Activated T-helper 9 cell treated with anti-CD3 and anti-CD28 coated beads, Interleukin-2, amount 50 U/mL, for 16 hours (primary cell): ENCODE data around the gene ELOVL7.
"Not testable (repeated sequence)": the region's sequence is repeated elsewhere in the genome, so short reads cannot be mapped to it uniquely, and the experiment has no call there.

Experiments used
- DNase-seq: peaks from one replicate; pipeline ENCODE4 v3.0.0-alpha.2; 2020; ENCODE audit warnings: low read depth

ELOVL7 gene

DNA sequence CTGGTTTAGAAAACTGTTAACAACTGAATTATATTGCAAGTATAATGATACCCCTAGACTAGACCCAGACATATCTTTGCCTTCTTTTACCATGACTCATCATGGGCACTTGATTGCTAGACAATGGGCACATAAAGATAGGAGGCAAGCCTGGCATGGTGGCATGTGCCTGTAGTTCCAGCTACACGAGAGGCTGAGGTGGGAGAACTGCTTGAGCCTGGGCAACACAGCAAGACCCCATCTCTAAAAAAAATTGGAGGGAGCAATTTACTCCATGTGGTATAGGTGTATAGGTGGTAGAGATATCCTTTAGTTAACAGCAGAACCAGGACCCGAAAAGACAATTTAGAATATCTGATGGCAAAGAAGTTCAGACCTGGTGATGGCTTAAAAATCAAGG is 51.6 kb downstream of the ELOVL7 start:
- no peak for DNase-seq

DNA sequence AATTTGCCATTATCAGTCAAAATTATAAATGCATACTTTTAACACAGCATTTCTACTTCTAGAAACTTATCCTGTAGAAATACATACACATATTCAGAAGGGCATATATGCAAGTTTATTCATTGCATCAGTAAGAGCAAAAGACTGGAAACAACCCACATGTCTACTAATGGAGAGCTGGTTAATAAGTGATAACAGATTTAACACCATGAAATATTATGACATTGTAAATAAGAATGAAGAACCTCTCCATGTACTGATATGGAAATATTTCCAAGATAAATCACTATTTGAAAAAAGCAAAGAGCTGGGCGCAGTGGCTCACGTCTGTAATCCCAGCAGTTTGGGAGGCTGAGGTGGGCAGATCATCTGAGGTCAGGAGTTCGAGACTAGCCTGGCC is 54.5 kb downstream of the ELOVL7 start:
- DNase-seq = no peak

DNA sequence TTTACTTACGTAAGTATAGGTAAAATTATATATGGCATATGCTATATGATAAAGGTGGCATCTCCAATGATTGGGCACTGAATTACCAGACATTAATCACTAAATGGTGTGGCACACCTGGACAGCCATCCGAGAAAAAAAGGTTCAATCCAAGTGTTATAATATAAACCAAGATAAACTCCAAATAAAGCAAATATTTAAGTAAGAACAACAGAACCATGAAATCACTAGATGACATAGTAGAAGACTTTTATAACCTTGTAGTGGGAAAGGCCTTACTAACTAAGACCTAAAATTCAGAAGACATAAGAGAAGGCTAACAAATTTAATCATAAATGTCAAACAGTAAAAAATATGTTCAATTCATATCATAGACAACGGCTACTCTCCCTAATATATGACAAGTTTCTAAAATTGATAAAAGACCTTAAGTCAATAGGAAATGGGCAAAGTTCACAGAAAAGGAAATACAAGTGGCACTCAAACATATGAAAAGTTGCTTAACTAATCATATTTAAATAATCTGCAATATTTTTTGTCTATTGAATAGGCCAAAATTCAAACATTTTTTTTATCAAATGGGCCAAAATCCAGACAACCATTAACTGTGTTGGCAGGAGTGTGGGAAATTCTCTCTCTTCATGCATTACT is 55.1 kb downstream of the ELOVL7 start:
- DNase-seq = no peak

DNA sequence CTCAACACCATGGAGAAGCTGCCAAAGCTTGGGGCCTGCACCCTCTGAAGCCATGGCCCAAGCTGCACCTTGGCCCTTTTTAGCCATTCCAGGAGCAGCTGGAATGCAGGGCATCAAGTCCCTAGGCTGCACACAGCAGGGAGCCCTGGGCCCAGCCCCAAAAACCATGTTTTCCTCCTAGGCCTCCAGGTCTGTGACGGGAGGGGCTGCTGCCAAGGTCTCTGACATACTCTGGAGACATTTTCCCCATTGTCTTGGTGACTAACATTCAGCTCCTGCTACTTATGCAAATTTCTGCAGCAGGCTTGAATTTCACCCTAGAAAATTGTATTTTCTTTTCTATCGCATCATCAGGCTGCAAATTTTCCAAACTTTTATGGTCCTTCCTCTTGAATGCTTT is 64.6 kb downstream of the ELOVL7 start:
- no peak for DNase-seq

DNA sequence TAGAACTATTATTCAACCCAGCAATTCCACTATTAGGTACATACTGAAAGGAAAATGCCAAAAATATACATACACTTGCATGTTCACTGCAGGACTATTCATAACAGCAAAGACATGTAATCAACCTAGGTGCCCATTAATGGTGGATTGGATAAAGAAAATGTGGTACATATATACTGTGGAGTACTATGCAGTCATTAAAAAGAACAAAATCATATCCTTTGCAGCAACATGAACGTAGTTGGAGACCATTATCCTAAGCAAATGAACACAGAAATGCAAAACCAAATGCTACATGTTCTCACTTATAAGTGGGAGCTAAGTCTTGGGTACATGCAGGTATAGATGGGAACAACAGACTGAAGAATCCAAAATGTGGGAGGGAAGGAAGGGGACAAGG is 67.7 kb downstream of the ELOVL7 start:
- DNase-seq = no peak

DNA sequence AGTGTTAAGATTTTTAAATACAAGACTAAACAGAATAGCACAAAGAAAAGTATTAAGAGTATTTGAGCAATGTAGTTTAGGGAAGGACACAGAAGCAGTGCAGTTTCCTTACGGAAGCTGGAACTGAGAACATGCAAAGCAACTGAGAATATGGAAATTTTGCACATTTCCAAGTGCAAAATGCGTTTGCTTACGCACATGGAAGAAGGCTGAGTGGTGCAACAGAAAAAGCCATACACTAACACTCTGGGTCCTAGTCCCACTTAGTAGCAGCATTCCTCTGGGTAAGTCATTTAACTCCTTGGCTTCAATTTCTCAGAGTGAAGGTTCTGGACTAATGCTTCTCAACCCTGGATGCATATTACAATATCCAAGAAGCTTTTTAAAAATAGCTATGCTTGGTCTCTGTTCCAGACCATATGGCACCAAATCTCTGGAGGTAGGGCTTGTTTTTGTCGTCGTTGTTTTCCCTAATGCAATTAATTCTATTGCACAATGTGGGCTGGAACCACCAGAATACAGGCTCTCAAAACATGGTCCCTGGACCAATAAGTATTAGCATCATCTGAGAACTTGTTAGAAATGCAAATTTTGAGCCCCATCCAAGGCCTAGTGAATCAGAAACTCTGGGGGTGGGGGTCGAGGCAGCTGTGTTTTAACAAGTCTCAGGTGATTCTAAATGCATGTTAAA is 78.9 kb downstream of the ELOVL7 start:
- DNase-seq = no peak

DNA sequence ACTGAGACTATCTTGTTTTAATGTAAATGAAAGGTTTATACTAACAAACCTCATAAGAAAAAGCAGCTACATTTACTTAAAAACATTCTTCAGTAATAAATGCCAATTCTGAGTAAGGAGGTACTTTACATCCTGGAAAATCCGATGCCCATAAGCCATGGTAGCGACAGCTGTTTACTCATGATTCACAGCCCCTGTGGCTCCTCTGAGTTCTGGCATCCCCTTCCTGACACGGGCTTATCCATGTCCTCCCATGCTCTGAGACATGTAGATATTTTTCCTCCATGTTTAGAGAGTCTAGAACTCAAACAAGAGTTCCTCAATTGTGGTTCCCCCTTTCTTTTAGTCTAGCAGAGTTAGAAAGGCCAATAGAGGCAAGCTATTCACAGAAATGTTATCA is 81.0 kb downstream of the ELOVL7 start:
- DNase-seq = no peak

DNA sequence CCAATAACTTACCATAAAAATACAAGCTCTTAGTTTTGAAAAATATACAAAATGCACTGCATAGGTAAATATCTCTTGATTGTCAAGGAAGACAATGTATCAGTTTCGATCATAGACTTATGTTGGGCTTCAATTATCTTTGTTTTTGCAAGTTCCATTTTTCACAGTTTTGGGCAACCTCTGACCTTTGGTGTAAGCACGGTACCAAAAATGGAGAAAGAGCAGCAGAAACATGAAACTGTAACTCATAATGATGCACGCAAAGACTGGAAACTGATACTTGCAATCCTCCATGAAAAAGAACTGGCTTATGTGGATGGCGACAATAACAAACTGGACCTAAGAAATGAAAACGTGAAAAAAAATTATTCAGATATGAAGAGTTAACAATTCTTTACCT is 89.6 kb downstream of the ELOVL7 start:
- DNase-seq = no peak

DNA sequence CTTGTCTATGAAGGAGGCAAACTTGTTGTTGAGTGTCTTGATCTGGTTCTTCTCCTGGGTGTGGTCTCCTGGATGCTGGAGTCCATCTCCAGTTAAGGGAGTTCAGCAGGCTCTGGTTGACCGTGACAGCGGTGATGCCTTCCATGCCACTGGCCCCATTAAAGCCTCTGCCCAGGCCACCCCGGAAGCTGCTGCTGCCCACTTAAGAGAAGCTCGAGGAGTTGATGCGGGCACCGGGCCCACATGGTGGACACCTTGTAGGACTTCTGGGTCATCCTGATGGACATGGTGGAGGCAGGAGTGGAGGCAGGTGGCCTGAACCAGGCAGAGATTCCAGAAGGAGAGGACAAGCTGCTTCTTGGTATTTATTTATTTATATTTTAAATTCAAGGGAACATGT is 99.4 kb downstream of the ELOVL7 start:
- DNase-seq = no peak

DNA sequence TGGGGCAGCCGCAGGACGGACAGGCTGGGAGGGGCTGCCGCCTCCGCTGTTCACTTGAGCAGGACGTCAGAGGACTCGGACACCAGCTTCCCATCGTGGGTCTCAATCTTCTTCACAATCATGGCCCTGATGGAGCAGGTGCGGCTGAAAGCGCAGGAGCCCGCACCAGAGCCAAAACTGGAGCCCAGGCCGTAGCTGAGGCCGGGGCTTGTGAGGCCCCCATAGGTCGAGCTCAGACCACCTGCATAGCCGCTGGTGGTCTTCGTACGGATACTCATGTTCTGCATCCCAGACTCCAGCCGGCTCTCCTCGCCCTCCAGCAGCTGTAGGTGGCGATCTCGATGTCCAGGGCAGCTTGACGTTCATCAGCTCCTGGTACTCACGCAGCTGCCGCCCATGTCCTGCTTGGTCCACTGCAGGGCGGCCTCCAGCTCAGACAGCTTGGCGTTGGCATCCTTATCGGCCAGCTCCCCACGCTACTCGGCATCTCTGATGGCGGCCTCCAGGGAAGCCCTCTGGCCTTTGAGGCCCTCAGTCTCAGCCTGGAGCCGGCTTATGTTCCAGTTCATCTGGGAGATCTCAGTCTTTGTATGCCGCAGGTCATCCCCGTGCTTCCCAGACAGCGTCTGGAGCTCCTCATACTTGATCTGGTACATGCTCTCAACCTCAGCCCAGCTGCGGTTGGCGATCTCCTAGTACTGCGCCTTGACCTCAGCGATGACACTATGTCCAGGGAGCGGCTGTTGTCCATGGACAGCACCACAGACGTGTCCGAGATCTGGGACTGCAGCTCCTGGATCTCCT is 100.4 kb downstream of the ELOVL7 start:
- no peak for DNase-seq

DNA sequence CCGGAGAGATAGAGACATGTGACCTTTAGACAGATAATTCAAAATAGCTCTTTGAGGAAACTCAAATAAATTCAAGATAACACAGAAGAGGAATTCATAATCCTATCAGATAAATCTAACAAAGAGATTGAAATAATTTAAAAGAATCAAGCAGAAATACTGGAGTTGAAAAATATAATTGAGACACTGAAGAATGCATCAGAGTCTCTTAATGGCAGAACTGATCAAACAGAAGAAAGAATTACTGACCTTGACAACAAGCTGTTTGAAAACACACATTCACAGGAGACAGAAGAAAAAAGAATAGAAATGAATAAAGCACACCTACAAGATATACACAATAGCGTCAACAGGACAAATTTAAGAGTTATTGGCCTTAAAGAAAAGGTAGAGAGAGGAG is 103.7 kb downstream of the ELOVL7 start:
- no peak for DNase-seq

DNA sequence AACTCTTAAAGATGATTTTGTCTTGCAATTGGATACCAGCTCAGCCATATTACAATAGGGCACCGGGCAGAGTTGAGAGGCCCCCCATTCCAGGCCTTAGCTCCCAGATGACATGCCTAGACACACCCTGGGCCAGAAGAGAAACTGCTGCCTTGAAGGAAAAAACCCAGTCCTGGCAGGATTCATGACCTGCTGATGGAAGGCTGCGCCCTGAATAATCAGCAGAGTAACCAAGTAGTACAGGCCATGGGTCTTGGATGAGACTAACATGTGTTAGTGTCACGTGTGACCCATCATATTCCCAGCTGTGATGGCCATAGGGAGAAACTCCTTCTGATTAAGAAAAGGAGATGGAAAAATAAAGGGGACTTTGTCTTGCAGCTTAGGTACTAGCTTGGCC is 105.1 kb downstream of the ELOVL7 start:
- DNase-seq = no peak

DNA sequence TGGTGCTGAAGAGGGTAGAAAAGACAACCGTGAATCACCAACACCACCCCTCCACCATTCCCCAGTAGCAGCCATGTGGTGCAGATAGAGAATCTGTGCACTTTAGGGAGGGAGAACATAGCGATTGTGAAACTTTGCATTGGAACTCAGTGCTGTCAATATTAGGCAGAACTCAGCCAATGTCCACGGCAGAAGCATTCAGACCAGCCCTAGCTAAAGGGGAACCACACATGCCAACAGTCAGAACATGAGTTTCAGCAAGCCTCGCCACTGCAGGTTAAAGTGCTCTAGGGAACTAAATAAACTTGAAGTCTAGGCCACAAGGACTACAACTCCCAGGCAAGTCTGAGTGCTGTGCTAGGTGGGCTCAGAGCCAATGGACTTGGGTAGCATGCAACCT is 105.6 kb downstream of the ELOVL7 start:
- DNase-seq = no peak

DNA sequence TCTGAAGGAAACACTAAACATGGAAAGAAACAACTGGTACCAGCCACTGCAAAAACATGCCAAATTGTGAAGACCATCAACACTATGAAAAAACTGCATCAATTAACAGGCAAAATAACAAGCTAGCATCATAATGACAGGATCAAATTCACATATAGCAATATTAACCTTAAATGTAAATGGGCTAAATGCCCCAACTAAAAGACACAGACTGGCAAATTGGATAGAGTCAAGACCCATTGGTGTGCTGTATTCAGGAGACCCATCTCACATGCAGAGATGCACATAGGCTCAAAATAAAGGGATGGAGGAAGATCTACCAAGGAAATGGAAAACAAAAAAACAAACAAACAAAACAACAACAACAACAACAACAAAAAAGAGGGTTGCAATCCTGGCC is 113.2 kb downstream of the ELOVL7 start:
- not testable (repeated sequence) for DNase-seq

DNA sequence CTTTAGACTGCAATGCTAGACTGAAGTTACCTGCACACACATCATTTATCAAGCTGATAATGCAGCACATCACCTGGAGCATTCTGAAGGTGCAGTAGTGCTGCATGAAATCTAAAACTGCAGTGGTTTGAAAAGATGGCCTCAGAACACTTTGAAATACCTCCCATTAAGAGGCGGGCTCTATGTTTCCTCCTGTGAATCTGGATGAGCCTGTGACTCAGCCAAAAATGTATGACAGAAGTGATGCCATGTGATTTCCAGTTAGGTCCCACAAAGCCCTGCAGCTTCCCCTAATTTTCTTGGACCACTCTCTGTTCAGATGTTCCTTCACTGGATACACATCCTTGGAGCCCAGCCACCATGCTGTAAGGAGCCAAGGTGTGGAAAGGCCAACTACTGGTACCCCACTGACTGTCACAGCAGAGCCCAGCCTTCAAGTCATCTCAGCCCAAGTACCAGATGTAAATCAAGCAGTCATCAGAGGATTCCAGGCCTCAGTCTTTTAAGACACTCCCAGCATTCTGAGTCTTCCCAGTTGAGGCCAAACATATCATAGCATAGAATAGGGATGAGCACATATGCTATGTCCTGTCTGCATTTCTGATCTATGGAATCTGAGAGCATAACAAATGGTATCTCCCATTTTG is 116.9 kb downstream of the ELOVL7 start:
- no peak for DNase-seq

DNA sequence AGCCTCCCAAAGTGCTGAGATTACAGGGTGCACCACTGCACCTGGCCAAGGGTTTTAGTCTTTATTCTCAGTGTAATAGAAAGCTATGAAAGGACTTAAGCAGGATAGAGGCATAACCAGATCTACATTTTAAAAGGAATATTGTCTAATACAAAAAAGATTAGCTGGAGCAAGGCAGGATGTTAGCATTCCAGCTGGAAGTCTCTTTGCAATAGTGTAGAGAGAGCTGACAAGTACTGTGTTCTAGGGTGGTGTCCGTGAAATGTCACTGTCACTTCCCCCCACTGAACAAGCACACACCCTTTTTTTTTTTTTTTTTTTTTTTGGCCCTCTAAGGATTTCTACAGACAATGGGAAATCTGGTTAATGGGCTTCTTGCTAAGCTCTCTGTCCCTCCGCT is 119.9 kb downstream of the ELOVL7 start:
- DNase-seq = no peak

DNA sequence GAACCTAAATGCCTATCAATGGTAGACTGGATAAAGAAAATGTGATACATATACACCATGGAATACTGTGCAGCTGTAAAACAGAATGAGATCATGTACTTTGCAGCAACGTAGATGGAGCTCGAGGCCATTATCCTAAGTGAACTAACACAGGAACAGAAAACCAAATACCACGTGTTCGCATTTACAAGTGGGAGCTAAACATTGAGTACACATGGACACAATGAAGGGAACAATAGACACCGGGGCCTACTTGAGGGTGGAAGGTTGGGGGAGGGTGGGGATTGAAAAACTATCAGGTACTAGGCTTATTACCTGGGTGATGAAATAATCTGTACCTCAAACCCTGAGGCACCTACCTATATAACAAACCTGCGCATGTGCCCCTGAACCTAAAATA is 121.7 kb downstream of the ELOVL7 start:
- DNase-seq = no peak

DNA sequence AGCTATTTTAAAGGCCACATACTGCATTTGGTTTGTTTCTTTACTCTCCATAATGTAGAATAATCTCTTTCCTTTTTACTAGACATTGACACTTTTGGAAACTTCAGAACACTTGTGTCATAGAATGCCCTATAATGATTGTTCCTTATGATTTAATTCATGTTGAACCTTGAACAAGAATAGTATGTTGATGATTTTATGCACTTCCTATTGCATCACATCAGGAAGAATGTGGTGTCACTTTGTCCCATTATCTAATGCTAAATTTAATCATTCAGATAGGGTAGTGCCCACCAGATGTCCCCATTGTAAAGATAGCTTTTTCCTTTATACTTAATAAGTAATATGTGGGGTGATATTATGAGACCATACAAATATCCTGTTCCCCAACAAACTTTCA is 124.7 kb downstream of the ELOVL7 start:
- DNase-seq = no peak

DNA sequence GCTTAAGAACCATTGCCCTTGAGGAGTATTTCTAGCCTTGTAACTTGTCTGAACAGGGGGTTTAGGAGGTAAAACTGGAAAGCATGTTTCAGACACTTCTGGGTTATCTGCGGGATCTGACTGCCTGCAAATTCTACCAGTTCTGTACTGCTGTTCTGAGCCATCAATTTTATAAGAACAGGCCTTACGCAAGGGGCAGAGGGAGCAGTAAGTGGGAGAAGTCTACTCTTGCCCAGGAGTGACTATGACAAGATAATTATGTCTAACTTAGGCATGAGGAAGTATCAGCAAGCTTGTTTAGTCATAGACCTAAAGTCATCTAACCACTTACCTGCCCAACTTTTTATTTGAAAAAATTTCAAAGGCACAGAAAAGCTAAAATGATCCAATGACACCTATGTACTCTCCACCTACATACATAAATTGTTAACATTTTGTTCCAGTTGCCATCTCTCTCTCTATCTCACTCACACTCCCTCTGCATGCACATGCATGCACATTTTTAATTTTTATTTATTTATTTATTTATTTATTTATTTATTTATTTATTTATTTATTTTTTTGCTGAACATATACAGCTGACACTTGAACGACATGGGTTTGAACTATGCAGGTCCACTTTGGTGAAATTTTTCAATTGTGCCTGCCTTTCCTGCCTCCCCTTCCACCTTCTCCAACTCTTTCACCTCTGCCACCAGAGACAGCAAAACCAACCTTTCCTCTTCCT is 125.7 kb downstream of the ELOVL7 start:
- no peak for DNase-seq

DNA sequence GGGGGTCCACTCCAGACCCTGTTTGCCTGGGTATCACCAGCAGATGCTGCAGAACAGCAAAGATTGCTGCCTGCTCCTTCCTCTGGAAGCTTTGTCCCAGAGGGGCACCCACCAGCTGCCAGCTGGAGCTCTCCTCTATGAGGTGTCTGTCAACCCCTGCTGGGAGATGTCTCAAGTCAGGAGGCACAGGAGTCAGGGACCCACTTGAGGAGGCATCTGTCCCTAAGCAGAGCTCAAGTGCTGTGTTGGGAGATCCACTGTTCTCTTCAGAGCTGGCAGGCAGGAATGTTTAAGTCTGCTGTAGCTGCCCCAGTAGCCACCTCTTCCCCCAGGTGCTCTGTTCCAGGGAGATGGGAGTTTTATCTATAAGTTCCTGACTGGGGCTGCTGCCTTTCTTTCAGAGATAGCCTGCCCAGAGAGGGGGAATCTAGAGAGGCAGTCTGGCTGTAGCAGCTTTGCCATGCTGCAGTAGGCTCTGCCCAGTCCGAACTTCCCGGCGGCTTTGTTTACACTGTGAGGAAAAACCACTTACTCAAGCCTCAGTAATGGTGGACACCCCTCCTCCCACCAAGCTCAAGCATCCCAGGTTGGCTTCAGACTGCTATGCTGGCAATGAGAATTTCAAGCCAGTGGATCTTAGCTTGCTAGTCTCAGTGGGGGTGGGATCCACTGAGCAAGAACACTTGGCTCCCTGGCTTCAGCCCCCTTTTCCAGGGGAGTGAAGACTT is 128.7 kb downstream of the ELOVL7 start:
- DNase-seq = not testable (repeated sequence)

DNA sequence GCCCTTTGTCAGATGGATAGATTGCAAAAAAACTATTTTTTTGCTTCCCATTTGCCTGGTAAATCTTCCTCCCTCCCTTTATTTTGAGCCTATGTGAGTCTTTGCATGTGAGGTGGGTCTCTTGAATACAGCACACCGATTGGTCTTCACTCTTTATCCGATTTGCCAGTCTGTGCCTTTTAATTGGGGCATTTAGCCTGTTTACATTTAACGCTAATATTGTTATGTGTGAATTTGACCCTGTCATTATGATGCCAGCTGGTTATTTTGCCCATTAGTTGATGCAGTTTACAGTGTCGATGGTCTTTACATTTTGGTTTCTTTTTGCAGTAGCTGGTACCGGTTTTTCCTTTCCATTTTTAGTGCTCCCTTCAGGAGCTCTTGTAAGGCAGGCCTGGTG is 131.1 kb downstream of the ELOVL7 start:
- DNase-seq = no peak
